Natural killer cell (primary cell): Measurements from ENCODE around the gene TNS4. TPM values are rescaled to one million over a fixed set of nuclear protein-coding genes. Genes with fewer than 3 reads are reported as not detected.

Source experiments
- ATAC-seq, 3 donors: fragments of 150-1000 bp in 2 of 3; fragments of 200-7000 bp in 1 of 3; cut with Tn5 transposase; 1 replicate in 1 of 3; 2 replicates in 2 of 3; pipeline ENCODE4 v1.10.0; 2021; ENCODE audit warnings: mild to moderate bottlenecking in 2 of 3, moderate library complexity in 2 of 3
- DNase-seq, 2 donors: peaks; one replicate each; pipeline versions ENCODE4 v3.0.0 to v3.0.0-alpha.2; 2013 to 2021; ENCODE audit warnings: mixed read lengths in 1 of 2
- H3K27ac ChIP-seq: one replicate; pipeline ENCODE4 v1.5.1; 2013; ENCODE audit warnings: mild to moderate bottlenecking, low read length
- H3K27me3 ChIP-seq: one replicate; pipeline ENCODE4 v1.6.1; 2013; ENCODE audit warnings: low read length; ENCODE audit not compliant: control insufficient read depth, insufficient read depth
- H3K36me3 ChIP-seq: one replicate; pipeline ENCODE4 v1.6.1; 2013; ENCODE audit warnings: low read length; ENCODE audit not compliant: control insufficient read depth, insufficient read depth
- H3K4me1 ChIP-seq: one replicate; pipeline ENCODE4 v1.6.1; 2013; ENCODE audit warnings: low read length; ENCODE audit not compliant: control insufficient read depth, insufficient read depth
- H3K4me3 ChIP-seq: one replicate; pipeline ENCODE4 v1.5.1; 2013; ENCODE audit warnings: low read length
- H3K9me3 ChIP-seq: one replicate; pipeline ENCODE4 v1.6.1; 2013; ENCODE audit warnings: low read length; ENCODE audit not compliant: control insufficient read depth, insufficient read depth
- H3K27ac Mint-ChIP-seq, 2 donors: one replicate each; pipeline ENCODE4 v1.8.0; 2022; ENCODE audit warnings: mild to moderate bottlenecking in 2 of 2, mixed read lengths in 2 of 2, moderate library complexity in 1 of 2
- H3K27me3 Mint-ChIP-seq, 2 donors: one replicate each; pipeline ENCODE4 v1.8.0; 2022; ENCODE audit warnings: low read depth in 2 of 2, mixed read lengths in 2 of 2
- H3K36me3 Mint-ChIP-seq: one replicate; pipeline ENCODE4 v1.8.0; 2022; ENCODE audit warnings: mixed read lengths
- H3K4me1 Mint-ChIP-seq, 2 donors: one replicate each; pipeline ENCODE4 v1.8.0; 2022; ENCODE audit warnings: mixed read lengths in 2 of 2
- H3K4me3 Mint-ChIP-seq: one replicate; pipeline ENCODE4 v1.8.0; 2022; ENCODE audit warnings: mild to moderate bottlenecking, moderate library complexity, mixed read lengths
- H3K9me3 Mint-ChIP-seq, 2 donors: one replicate each; pipeline ENCODE4 v1.8.0; 2022; ENCODE audit warnings: mixed read lengths in 2 of 2
- CTCF ChIP-seq: fragments of 200-600 bp; IDR thresholded peaks from one replicate; pipeline ENCODE4 v1.8.0; 2022; ENCODE audit warnings: antibody characterized with exemption
- WGBS: methylation state at CpG from one replicate; pipeline ENCODE4 v1.1.7; 2013; ENCODE audit warnings: missing lambda C conversion rate; ENCODE audit not compliant: insufficient coverage; 5-methylcytosine and 5-hydroxymethylcytosine counted together
- intact Hi-C: fragments of 100-400 bp; cut with micrococcal nuclease; formaldehyde crosslinking; loops from one replicate; pipeline ENCODE4 v1.14.2; 2022
- total RNA-seq, 4 donors: library from RNA; stranded (reverse); fragments of 120-200 nt in 1 of 4; gene quantifications; one replicate each; pipeline versions ENCODE4 v1.2.3 to v1.2.4, GENCODE V29; 2013 to 2022

The TNS4 gene
- total RNA-seq, 3 donors from 2014 or later (not counting 1 experiment from before 2014, with no cell fraction given): 0.65 to 1.8 (median 0.94) TPM

- Mint-ChIP-seq H3K36me3 (no peaks in the 10 kb centered on the region), H3K4me3 (no peak overlapping the region), H3K27ac (peak overlapping the region in 1 of 2 donors; percentile 5), H3K27me3 (peaks cover 11 to 20% of the 10 kb centered on the region in 2 donors), H3K4me1 (peaks cover 42 to 59% of the 10 kb centered on the region in 2 donors), H3K9me3 (no peaks in the 10 kb centered on the region)
- intact Hi-C loops: no loop called here
- Histone ChIP-seq H3K9me3 (no peaks in the 10 kb centered on the region), H3K4me3 (no peak overlapping the region), H3K27me3 (no peaks in the 10 kb centered on the region), H3K36me3 (no peaks in the 10 kb centered on the region), H3K4me1 (peaks cover 90% of the 10 kb centered on the region), H3K27ac (no peak overlapping the region)
- TF ChIP-seq CTCF: no peak
- no peak for DNase-seq
- ATAC-seq: no peak
- 91% methylated on average over 3 of the region's 3 CpGs for WGBS
These were observed 34.5 kb upstream of the TNS4 start for GRCh38 chr17:40535924-40536294.

- Mint-ChIP-seq H3K9me3 (no peaks in the 10 kb centered on the region), H3K36me3 (no peaks in the 10 kb centered on the region), H3K4me3 (no peak overlapping the region), H3K4me1 (peaks cover 42 to 59% of the 10 kb centered on the region in 2 donors), H3K27ac (no peak overlapping the region), H3K27me3 (peaks cover 11 to 20% of the 10 kb centered on the region in 2 donors)
- H3K4me3 ChIP-seq: no peak overlapping the region
- TF ChIP-seq CTCF: no peak
- intact Hi-C loops: no loop called here
- no peak for ATAC-seq
- DNase-seq: no peak
- no peaks in the 10 kb centered on the region for H3K9me3 ChIP-seq
- peaks cover 90% of the 10 kb centered on the region for H3K4me1 ChIP-seq
- WGBS: 96% methylated on average over 3 of the region's 4 CpGs
- no peak overlapping the region for H3K27ac ChIP-seq
- no peaks in the 10 kb centered on the region for H3K27me3 ChIP-seq
- no peaks in the 10 kb centered on the region for H3K36me3 ChIP-seq
These were observed 34.0 kb upstream of the TNS4 start for GRCh38 chr17:40535438-40535837.

GRCh38 chr17:40534371-40535189, 33.2 kb upstream of the TNS4 start:
- peaks cover 39 to 53% of the 10 kb centered on the region in 2 donors for H3K4me1 Mint-ChIP-seq
- Histone ChIP-seq H3K27me3 (no peaks in the 10 kb centered on the region), H3K4me1 (peaks cover 89% of the 10 kb centered on the region), H3K27ac (peak overlapping the region; percentile 63), H3K4me3 (no peak overlapping the region), H3K9me3 (no peaks in the 10 kb centered on the region), H3K36me3 (no peaks in the 10 kb centered on the region)
- H3K27me3 Mint-ChIP-seq: peaks cover 11 to 20% of the 10 kb centered on the region in 2 donors
- H3K4me3 Mint-ChIP-seq: no peak overlapping the region
- no peaks in the 10 kb centered on the region for H3K9me3 Mint-ChIP-seq
- H3K27ac Mint-ChIP-seq: peak overlapping the region; percentile 28 to 86
- intact Hi-C loops: loop anchor here (5.0 kb wide), 1 partner anchor 232 kb away; no protein-coding TSS in a partner anchor
- no peaks in the 10 kb centered on the region for H3K36me3 Mint-ChIP-seq
- DNase-seq (peak in 1 of 2 donors; percentile 26), ATAC-seq (no peak)
- WGBS: 84% methylated on average over 11 of the region's 11 CpGs
- TF ChIP-seq CTCF: no peak
